ENCODE results near the gene KLF3.

KLF3 gene

GRCh38 chr4:38656111-38656510 is 7.9 kb upstream of the KLF3 start:
- DNase-seq (ENCODE audit: low spot score) = no peak

DNA sequence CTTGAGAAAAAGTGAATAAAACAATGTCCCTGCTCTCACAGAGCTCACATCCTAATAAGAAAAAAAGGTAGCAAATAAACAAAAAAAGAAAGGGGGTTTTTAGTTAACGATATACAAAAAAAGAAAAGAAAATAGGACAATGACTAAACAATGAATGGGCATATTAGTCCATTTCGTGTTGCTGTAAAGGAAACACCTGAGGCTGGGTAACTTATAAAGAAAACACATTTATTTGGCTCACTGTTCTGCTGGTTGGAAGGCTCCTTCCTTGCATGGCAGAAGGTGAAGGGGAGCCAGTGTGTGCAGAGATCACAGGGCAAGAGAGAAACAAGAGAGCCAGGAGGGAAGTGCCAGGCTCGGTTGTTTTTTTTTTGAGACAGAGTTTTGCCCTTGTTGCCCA is 4.7 kb upstream of the KLF3 start:
- DNase-seq (ENCODE audit: low spot score) = no peak

DNA sequence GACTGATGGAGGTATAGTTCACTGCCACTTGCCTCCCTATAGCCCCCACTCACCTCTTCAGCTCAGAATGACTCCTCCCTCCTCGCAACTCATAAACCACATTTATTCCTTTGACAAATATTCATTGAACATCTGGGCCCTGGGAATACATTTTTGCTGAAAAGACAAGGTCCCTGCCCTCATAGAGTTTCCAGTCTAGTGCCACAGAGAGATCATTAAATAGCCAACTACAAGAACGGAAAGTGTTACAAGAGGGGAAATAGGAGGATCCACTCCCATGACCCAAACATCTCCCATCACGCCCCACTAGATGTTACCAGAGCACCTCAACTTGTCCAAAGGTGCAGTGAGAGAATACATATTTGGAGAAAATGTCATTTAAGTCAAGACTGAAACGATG is 3.2 kb upstream of the KLF3 start:
- no peak for DNase-seq (ENCODE audit: low spot score)

DNA sequence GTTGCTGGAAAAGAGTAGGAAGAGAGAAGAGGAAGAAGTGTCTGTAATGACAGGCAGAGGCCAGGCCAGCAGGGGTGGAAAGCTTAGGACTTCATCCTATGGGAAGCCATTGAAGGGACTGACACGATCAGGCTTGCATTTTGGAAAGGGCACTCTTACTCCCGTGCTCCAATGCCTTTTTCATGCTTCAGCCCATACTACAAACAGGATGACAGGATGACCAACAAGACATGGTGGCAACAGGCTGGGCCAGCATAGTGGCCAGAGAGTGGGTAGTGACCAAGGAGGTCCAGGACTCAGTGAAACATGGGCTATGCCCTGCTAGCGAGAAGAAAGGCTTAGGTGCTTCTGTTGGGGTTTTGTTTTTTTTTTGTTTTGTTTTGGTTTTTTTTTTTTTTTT is 2.6 kb upstream of the KLF3 start:
- DNase-seq (ENCODE audit: low spot score) = no peak

- DNase-seq (ENCODE audit: low spot score) = no peak
These were observed 1.4 kb upstream of the KLF3 start for GRCh38 chr4:38662522-38663089.

GRCh38 chr4:38663090-38663800 is 754 bp upstream of the KLF3 start:
- peak; percentile 85 for DNase-seq (ENCODE audit: low spot score)

- DNase-seq (ENCODE audit: low spot score) = peak; percentile 84
These were observed 855 bp downstream of the KLF3 start for GRCh38 chr4:38664706-38665401.

GRCh38 chr4:38665551-38666411 is 1.8 kb downstream of the KLF3 start:
- DNase-seq (ENCODE audit: low spot score) = no peak

DNA sequence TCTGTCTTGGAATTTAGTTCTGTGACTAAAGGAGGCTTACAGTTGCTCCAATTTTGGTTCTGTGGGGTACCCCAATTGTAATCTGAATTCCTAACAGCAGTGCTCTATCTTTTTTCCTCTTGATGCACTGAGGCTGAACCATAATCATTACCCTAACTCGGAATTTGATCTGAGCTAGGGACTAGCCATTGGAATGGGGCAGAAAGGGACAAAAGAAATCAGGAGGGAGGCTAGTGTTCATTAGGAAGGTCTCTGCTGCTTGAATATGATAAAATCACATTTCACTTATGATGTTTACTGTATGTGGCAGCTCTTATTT is 2.7 kb downstream of the KLF3 start:
- no peak for DNase-seq (ENCODE audit: low spot score)

DNA sequence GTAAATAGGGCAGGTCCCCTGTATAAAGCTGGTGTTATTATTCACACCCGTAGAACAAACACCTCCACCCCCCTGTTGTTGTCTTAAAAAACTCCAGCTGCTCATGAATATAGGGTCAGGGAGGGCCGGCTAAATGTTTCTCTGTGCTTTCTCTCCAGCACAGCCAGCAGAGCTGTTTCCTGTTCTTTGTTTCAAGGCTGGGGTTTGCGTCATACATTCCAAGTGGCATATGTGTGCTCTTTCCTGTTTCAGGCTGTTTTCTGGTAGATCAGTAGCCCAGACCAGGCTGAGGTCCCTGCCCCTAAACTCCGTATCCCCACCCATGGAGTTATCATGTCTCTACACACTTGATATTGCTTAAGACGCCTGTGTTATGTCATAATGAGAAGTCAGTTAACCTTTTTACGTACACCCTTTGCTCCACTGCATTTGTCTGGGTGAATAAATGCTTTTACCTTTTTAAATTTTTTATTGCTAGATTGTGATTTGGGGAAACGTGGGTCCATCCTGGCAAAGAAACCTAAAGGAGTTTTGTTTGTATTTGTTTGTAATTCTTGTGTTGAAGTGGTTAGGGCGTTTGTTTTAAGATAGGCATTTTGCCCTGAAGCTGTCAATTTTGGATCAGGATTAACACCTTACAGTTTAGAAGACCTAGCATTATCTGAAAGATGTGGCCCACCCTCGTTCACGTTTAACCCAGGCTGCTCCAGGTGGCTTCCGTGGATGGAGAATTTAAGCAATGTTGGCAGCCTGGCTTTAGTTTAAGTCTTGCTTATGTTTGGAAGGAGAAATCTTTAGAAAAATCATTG is 3.3 kb downstream of the KLF3 start:
- peak; percentile 76 for DNase-seq (ENCODE audit: low spot score)

- DNase-seq (ENCODE audit: low spot score) = no peak
These were observed 4.4 kb downstream of the KLF3 start for GRCh38 chr4:38668203-38668971.

DNA sequence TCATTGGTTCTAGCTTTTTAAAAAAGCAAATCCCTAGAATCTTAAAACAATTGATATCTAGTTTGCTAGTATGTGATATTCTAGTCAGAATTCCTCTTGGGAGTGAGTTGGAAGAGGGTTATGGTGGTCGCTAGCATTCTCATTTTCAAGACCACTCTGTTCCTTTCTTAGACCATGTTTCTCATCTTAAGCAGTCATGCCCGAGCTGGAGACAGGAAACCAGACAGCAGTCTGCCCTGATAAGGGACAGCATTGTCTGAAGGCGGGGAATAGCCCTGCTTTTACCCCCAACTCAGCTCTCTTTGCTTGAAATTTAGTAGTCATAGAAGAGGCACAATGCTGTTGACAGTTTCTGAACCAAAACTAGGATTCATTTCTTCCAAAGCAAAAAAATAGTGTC is 5.2 kb downstream of the KLF3 start:
- no peak for DNase-seq (ENCODE audit: low spot score)

DNA sequence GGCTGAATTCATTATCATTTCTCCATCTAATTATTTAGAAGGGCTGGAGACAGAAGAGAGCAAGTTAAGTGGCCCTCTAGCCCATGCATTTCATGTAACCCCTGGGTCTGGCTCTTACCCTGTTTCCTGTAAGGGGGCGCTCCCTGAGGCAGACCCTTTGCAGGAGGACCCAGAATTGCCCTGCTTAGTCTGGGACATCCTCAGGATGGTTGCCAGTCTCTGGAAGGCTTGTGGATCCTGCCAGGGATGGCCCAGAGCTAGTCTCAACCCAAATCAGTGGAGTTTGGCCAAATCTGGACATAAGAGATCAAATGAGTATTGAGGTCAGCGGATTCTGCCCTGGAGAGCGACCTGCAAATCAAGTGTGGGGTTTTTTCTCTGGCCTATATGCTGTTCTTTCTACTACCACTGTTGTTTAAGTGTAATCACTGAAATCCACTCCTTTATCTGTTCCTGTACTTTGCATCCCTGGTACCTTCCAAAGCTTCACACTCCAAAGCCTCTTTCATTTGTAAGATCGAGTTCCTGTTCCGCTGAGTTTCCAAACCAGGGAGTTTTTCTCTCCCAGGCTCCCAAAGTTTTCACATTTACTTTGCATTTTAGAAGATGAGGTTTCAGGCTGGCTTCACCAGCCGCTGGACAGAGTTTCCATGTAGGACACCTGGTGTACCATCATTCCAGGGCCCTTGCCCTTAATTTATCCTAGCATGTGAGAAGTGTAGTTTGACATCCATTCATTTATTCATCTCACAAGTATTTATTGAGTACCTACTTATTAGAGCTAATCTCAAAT is 6.3 kb downstream of the KLF3 start:
- DNase-seq (ENCODE audit: low spot score) = no peak

DNA sequence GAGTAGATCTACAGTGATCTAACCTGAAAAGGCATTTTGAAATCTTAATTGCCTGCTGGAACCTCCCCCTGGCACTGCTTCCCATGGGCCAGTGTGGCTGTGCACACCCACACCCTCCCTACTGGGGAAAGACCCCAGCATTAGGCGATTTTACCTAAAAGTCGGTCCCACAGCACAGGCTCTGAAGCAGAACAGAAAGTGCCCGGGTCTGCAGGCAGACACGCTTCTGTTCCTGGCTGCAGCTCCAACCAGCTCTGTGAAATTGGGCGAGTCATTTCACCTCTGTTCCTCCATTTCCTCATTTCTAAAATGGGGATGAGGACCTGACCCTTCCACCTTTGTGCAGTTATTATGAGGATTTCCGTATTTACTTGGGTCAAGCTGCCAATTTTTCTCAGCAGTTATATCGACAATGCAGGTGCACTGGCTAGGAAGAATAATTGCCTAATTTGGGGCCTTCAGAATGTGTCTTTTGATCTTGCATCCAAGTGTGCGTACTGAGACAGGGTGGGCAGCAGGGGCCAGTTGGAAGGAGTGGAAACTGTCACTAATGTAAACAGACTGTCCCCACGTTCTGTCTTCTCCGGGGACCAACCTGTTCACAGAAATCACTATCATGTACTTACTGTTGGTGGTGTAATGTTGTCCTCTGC is 7.1 kb downstream of the KLF3 start:
- DNase-seq (ENCODE audit: low spot score) = no peak

- no peak for DNase-seq (ENCODE audit: low spot score)
These were observed 7.6 kb downstream of the KLF3 start for GRCh38 chr4:38671592-38671940.

- DNase-seq (ENCODE audit: low spot score) = no peak
These were observed 8.0 kb downstream of the KLF3 start for GRCh38 chr4:38672074-38672396.

- peak; percentile 92 for DNase-seq (ENCODE audit: low spot score)
These were observed 8.6 kb downstream of the KLF3 start for GRCh38 chr4:38672397-38673129.

GRCh38 chr4:38673130-38673978 is 9.4 kb downstream of the KLF3 start:
- DNase-seq (ENCODE audit: low spot score) = no peak
